Breast epithelium (tissue), 4 donors: ENCODE measurements around the gene TLX1. TPM values are rescaled to one million over a fixed set of nuclear protein-coding genes. Genes with fewer than 3 reads are reported as not detected.

Experiments
- DNase-seq, 2 donors: peaks; one replicate each; pipeline ENCODE4 v3.0.0-alpha.2; 2019; ENCODE audit warnings: low spot score in 2 of 2
- H3K27ac ChIP-seq, 2 donors: fragments of 200-600 bp; sonication (generic) in 1 of 2; one replicate each; pipeline ENCODE4 v1.5.1; 2016 to 2019; ENCODE audit warnings: mild to moderate bottlenecking in 1 of 2
- H3K27me3 ChIP-seq, 2 donors: fragments of 200-600 bp; sonication (generic) in 1 of 2; one replicate each; pipeline versions ENCODE4 v1.5.1 to v1.6.0; 2017 to 2019; ENCODE audit warnings: control low read depth in 1 of 2, mild to moderate bottlenecking in 1 of 2
- H3K36me3 ChIP-seq: fragments of 200-600 bp; one replicate; pipeline ENCODE4 v1.5.1; 2019
- H3K4me1 ChIP-seq, 2 donors: fragments of 200-600 bp; sonication (generic); one replicate each; pipeline ENCODE4 v1.5.1; 2016 to 2019; ENCODE audit warnings: control low read depth in 1 of 2
- H3K4me3 ChIP-seq, 3 donors: fragments of 200-600 bp; sonication (generic); 1 replicate in 2 of 3; 2 replicates in 1 of 3; pipeline ENCODE4 v1.5.1; 2016 to 2019; ENCODE audit warnings: mild to moderate bottlenecking in 3 of 3, moderate library complexity in 2 of 3
- H3K9me3 ChIP-seq, 2 donors: fragments of 200-600 bp; sonication (generic) in 1 of 2; one replicate each; pipeline ENCODE4 v1.5.1; 2016 to 2019; ENCODE audit warnings: control low read depth in 1 of 2
- CTCF ChIP-seq, 3 donors: fragments of 450-650 bp; IDR thresholded peaks; one replicate each; pipeline ENCODE4 v1.5.1; 2016 to 2017; ENCODE audit warnings: antibody characterized with exemption in 3 of 3, mild to moderate bottlenecking in 3 of 3, moderate library complexity in 3 of 3
- POLR2A ChIP-seq: fragments of 450-650 bp; IDR thresholded peaks from one replicate; pipeline ENCODE4 v1.6.1; 2016; ENCODE audit warnings: antibody characterized with exemption, mild to moderate bottlenecking, moderate library complexity
- POLR2AphosphoS5 ChIP-seq, 3 donors: sonication (generic); formaldehyde crosslinking; IDR thresholded peaks; one replicate each; pipeline ENCODE4 v1.6.1; 2017; ENCODE audit warnings: antibody characterized with exemption in 3 of 3
- intact Hi-C: fragments of 100-400 bp; cut with DNase I; formaldehyde crosslinking; loops from one replicate; pipeline ENCODE4 v1.15.1; 2023; ENCODE audit warnings: low total_unique reads
- total RNA-seq, 3 donors: library from RNA; depleted of rRNA; stranded (reverse); fragments of >200 nt; gene quantifications; one replicate each; pipeline ENCODE4 v1.1.0, GENCODE V29; 2016

TLX1 gene
- total RNA-seq, 3 donors from 2014 or later: not detected

GRCh38 chr10:101176577-101176976 lies 45.5 kb downstream of the TLX1 start:
- Histone ChIP-seq H3K27me3 (peaks cover 0 to 7% of the 10 kb centered on the region in 2 donors), H3K36me3 (no peaks in the 10 kb centered on the region), H3K27ac (no peak overlapping the region), H3K4me1 (no peaks in the 10 kb centered on the region), H3K9me3 (peaks cover 3 to 22% of the 10 kb centered on the region in 2 donors), H3K4me3 (no peak overlapping the region)
- TF ChIP-seq POLR2A: no peak
- TF ChIP-seq CTCF (IDR thresholded peaks at IDR 0.05): no peak
- TF ChIP-seq POLR2AphosphoS5 (IDR thresholded peaks at IDR 0.05): no peak
- no peak for DNase-seq
- intact Hi-C loops: no loop called here

- H3K27ac ChIP-seq: no peak overlapping the region
- no peak for TF ChIP-seq POLR2A
- no peak for TF ChIP-seq POLR2AphosphoS5 (IDR thresholded peaks at IDR 0.05)
- TF ChIP-seq CTCF (IDR thresholded peaks at IDR 0.05): no peak
- H3K4me3 ChIP-seq: no peak overlapping the region
- no peaks in the 10 kb centered on the region for H3K9me3 ChIP-seq
- intact Hi-C loops: no loop called here
- DNase-seq: no peak
- H3K36me3 ChIP-seq: no peaks in the 10 kb centered on the region
- H3K27me3 ChIP-seq: peaks cover 0 to 8% of the 10 kb centered on the region in 2 donors
- H3K4me1 ChIP-seq: no peaks in the 10 kb centered on the region
Measured at GRCh38 chr10:101182936-101183335, 51.8 kb downstream of the TLX1 start.

GRCh38 chr10:101183458-101184183 lies 52.5 kb downstream of the TLX1 start:
- H3K27ac ChIP-seq: no peak overlapping the region
- H3K36me3 ChIP-seq: no peaks in the 10 kb centered on the region
- intact Hi-C loops: no loop called here
- DNase-seq: no peak
- no peaks in the 10 kb centered on the region for H3K4me1 ChIP-seq
- peaks cover 0 to 8% of the 10 kb centered on the region in 2 donors for H3K27me3 ChIP-seq
- H3K9me3 ChIP-seq: no peaks in the 10 kb centered on the region
- TF ChIP-seq CTCF (IDR thresholded peaks at IDR 0.05) (no peak), POLR2AphosphoS5 (IDR thresholded peaks at IDR 0.05) (no peak), POLR2A (no peak)
- H3K4me3 ChIP-seq: no peak overlapping the region

Other genes with a start within 250 kb of the TLX1 start
- gene SLF2, start 218.3 kb upstream of the TLX1 start, total RNA-seq: 10 to 100 TPM; 24.8 to 34.2 (median 31.8) TPM
- gene SEMA4G, start 161.8 kb upstream of the TLX1 start, total RNA-seq: 1 to 10 TPM in 2 of 3 donors, under 1 TPM in 1; 0.48 to 2.9 (median 2.2) TPM
- 100 to 1,000 TPM in 1 of 3 donors, 10 to 100 TPM in 2; 75.4 to 104 (median 84.6) TPM for gene MRPL43, start 143.8 kb upstream of the TLX1 start, total RNA-seq
- 1 to 10 TPM; 3.4 to 7.5 (median 5.3) TPM for gene TWNK, start 143.8 kb upstream of the TLX1 start, total RNA-seq
- gene LZTS2, start 131.5 kb upstream of the TLX1 start, total RNA-seq: 10 to 100 TPM; 44.0 to 67.5 (median 61.3) TPM
- 1 to 10 TPM in 1 of 3 donors, under 1 TPM in 2; 0.48 to 2.3 (median 0.66) TPM for gene PDZD7, start 100.2 kb upstream of the TLX1 start, total RNA-seq
- gene SFXN3, start 100.1 kb upstream of the TLX1 start, total RNA-seq: 10 to 100 TPM; 63.7 to 90.4 (median 75.7) TPM
- gene KAZALD1, start 69.3 kb upstream of the TLX1 start, total RNA-seq: 1 to 10 TPM; 2.8 to 4.9 (median 4.5) TPM
- gene LBX1, start 98.2 kb downstream of the TLX1 start, total RNA-seq: not detected
- 10 to 100 TPM; 13.4 to 24.3 (median 15.1) TPM for gene BTRC, start 222.9 kb downstream of the TLX1 start, total RNA-seq